Measurements from ENCODE around the gene SH3BGRL2.
"Not testable (repeated sequence)": the region's sequence is repeated elsewhere in the genome, so short reads cannot be mapped to it uniquely, and the experiment has no call there.

SH3BGRL2 gene

DNA sequence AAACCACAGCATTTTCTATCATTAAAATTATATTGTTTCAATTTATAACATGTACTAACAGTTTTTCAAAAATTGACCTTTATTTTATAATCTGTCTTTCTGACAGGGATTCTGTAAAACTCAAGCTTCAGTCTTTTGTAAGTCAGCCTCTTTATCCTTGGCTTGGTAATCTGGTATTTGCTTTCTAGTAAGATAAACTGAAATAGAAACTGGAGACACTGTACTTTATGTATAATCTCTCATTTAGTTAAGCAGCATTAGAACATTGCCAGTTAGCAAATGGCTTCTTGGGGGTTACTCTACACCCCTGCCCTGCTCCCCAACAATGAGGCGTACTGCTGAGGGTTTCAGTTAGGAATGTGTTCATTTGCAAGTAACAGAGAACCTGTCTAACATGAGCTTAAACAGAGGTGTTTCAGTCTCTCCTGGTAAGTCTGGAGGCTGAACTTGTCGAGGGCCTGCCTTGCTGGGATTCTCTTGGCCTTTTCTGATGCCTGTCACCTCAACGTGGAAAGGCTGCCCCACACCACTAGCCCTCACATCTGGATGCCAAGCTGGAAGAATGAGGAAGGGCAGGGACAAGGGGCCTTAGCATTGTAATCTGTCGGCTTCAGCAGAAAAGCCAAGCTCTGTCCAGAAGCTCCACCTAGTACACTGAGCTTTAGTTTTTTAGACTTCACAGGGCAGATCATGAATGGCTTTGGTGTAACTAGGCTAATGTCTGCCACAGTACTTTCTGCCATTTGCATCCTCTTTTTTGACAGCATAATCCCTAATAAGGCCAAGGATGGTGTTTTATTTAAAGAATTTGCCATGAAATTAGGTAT, 34.8 kb downstream of the SH3BGRL2 start:
- Histone ChIP-seq H3K9me3 (replicated peaks in 1 of 11) (no peaks in the 10 kb centered on the region), H3K4me2 (no peak overlapping the region), H3K27ac (no peak overlapping the region), H3K9ac (no peak overlapping the region), H3K4me3 (no peak overlapping the region), H3K27me3 (no peaks in the 10 kb centered on the region), H3K4me1 (no peaks in the 10 kb centered on the region), H4K20me1 (no peaks in the 10 kb centered on the region), H3K36me3 (no peaks in the 10 kb centered on the region)
- no peak for TF ChIP-seq Cebpa-rat (IDR thresholded peaks at IDR 0.05)

DNA sequence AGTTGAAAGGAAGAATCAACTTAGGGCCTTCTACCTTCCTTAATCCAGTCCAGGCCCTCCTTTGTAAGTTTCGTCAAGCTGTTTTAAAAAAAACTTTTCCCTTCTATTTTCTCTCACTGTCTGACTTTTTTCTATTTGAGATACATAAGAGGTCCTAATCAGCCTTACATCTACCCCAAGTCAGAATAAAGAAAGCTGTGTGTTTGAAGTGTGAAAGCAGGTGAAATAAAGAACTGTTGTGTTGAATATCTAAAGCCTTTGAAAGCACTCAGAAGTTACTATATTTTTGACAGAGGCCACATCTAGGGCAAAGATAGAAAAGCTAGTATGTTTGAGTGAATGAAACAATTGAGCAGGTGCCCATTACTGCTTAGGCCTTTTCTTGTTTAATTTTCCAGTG, 35.5 kb downstream of the SH3BGRL2 start:
- no peaks in the 10 kb centered on the region for H3K9me3 ChIP-seq (replicated peaks in 1 of 11)
- H3K4me3 ChIP-seq: no peak overlapping the region
- no peak overlapping the region for H3K9ac ChIP-seq
- H3K4me2 ChIP-seq: no peak overlapping the region
- no peak overlapping the region for H3K27ac ChIP-seq
- H4K20me1 ChIP-seq: no peaks in the 10 kb centered on the region
- peaks cover 0 to 5% (median 2%) of the 10 kb centered on the region in 10 experiments; a peak in 7 of 20 replicates for H3K4me1 ChIP-seq
- TF ChIP-seq Cebpa-rat (IDR thresholded peaks at IDR 0.05): no peak
- H3K36me3 ChIP-seq: no peaks in the 10 kb centered on the region
- no peaks in the 10 kb centered on the region for H3K27me3 ChIP-seq

DNA sequence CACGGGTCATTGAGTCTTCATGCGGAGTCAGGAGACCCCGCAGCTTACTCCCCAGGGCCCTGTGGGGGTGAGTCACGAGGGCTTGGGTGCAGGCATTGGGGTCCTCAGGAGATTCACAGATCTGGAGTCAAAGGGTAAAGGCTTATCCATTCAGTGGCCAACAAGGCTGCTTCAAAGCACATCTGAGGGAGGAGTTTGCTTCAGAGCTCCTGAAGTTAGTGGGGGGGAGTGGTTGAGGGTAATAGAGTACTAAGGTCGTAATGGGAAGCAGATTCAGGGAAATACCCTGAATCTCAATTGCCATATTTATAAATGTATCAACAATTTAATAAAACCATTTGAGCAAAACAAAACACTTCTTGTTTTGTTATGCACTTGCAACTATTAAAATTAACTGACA, 37.3 kb downstream of the SH3BGRL2 start:
- Histone ChIP-seq H3K9me3 (replicated peaks in 1 of 11) (no peaks in the 10 kb centered on the region), H3K9ac (no peak overlapping the region), H4K20me1 (no peaks in the 10 kb centered on the region), H3K4me3 (no peak overlapping the region), H3K4me2 (no peak overlapping the region; a peak in 1 of 22 replicates), H3K4me1 (peaks cover 0 to 8% (median 3%) of the 10 kb centered on the region in 10 experiments; a peak in 7 of 20 replicates), H3K27ac (no peak overlapping the region), H3K27me3 (no peaks in the 10 kb centered on the region), H3K36me3 (no peaks in the 10 kb centered on the region)
- no peak for TF ChIP-seq Cebpa-rat (IDR thresholded peaks at IDR 0.05)

DNA sequence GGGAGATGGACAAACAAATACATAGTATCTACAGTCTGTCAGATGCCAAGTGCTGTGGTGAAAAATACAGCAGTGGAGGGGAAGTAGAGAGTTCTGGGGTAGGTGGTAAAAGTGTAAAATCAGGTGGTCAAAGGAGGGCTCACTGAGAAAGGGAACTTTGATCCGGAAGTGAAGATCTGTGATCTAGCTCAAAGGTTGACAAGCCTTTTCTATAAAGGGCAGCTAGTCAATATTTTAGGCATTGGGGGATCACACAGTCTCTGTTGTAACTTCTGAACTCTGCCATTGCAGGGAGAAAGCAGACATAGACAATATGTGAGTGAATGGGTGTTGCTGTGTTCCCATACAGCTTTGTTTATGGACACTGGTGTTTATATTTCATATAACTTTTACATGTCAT, 38.6 kb downstream of the SH3BGRL2 start:
- Histone ChIP-seq H3K4me2 (no peak overlapping the region), H3K27ac (no peak overlapping the region), H3K36me3 (no peaks in the 10 kb centered on the region), H3K4me1 (peaks cover 0 to 8% (median 3%) of the 10 kb centered on the region in 10 experiments; a peak in 7 of 20 replicates), H3K9me3 (replicated peaks in 1 of 11) (no peaks in the 10 kb centered on the region), H3K27me3 (no peaks in the 10 kb centered on the region), H3K9ac (no peak overlapping the region), H4K20me1 (no peaks in the 10 kb centered on the region), H3K4me3 (no peak overlapping the region)
- TF ChIP-seq Cebpa-rat (IDR thresholded peaks at IDR 0.05): no peak

DNA sequence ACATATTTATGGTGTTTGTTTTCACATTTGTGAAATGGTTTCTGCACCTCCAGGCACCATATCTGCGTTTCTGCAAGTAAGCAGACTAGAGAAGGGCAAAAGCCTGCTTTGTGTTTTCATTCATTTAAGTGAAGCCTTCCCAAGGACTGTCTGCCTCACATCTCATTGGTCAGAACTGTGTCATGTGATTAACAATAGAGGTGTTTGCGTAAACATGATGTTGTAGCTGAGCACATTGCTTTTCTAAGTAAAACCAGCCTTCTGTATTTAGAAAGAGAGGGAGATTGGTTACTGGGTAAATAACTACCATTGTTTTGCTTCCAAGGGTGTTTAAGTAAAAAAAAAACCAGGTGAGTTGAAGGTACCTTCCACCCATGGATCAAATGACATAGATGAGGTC, 39.7 kb downstream of the SH3BGRL2 start:
- no peaks in the 10 kb centered on the region for H3K27me3 ChIP-seq
- H3K9me3 ChIP-seq (replicated peaks in 1 of 11): no peaks in the 10 kb centered on the region
- H3K36me3 ChIP-seq: no peaks in the 10 kb centered on the region
- H4K20me1 ChIP-seq: no peaks in the 10 kb centered on the region
- no peak overlapping the region for H3K27ac ChIP-seq
- no peak overlapping the region for H3K4me3 ChIP-seq
- H3K4me2 ChIP-seq: no peak overlapping the region
- TF ChIP-seq Cebpa-rat (IDR thresholded peaks at IDR 0.05): no peak
- H3K9ac ChIP-seq: no peak overlapping the region
- peaks cover 0 to 8% (median 3%) of the 10 kb centered on the region in 10 experiments; a peak in 7 of 20 replicates for H3K4me1 ChIP-seq

DNA sequence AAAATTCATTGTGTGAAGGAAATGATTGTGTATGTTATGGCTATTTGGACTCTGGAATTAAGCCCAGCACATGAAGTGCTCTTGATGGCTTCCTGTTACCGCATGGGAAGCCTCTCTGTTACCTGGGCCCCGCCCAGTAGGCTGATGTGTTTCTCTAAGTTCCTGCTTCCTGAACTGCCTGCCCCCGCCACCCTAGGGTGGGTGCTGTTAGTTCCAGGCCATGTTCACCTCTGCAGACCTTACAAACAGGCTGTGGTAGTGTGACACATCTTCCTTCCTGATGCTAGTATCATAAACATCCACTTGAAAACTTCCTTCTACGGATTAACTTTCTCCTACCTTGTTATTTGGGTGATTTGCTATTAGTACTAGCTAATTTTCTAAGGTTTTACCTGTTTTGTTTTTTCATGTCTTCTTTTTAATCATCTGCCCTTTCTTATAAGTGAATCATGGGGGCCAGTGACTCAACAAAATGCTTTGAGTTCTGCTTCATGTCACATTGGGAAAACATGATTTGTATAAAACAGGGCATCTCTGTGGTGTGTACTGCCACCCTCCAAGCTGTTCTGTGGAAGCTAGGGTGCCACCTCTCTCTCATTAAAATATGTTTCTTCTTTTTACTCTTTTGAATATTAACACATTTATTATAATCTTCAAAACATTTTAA, 40.6 kb downstream of the SH3BGRL2 start:
- H3K9ac ChIP-seq: no peak overlapping the region
- no peaks in the 10 kb centered on the region for H3K36me3 ChIP-seq
- TF ChIP-seq Cebpa-rat (IDR thresholded peaks at IDR 0.05): no peak
- H3K4me1 ChIP-seq: peaks cover 0 to 8% (median 3%) of the 10 kb centered on the region in 10 experiments; a peak in 7 of 20 replicates
- peak overlapping the region in 2 of 11 experiments; percentile 5 to 23; a peak in 2 of 22 replicates for H3K4me2 ChIP-seq
- no peaks in the 10 kb centered on the region for H3K27me3 ChIP-seq
- H3K27ac ChIP-seq: no peak overlapping the region
- no peaks in the 10 kb centered on the region for H3K9me3 ChIP-seq (replicated peaks in 1 of 11)
- H3K4me3 ChIP-seq: no peak overlapping the region
- H4K20me1 ChIP-seq: no peaks in the 10 kb centered on the region

DNA sequence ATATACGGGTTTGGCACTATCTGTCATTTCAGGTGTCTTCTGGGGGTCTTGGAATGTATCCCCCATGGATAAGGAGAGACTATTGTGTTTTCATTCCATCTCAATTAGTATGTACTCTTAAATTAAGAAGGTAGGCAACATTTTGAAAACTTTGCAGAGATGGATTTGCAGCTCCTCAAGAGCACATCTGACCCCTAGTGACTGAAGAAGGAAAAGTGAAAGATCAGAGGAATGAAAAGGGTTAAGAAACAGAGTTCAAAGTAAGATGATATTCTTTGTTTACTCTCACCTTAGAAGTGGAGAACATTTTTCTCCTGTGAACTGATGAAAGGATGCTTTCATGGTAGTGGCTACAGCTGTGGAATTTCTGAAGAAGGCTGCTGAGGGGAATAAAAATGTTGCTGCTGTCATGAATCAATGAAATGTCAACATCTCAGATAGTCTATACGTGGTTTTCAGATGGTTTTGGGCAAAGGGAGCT, 41.5 kb downstream of the SH3BGRL2 start:
- no peak for TF ChIP-seq Cebpa-rat (IDR thresholded peaks at IDR 0.05)
- Histone ChIP-seq H3K4me1 (peaks cover 0 to 8% (median 3%) of the 10 kb centered on the region in 10 experiments; a peak in 7 of 20 replicates), H3K9ac (no peak overlapping the region), H3K27me3 (no peaks in the 10 kb centered on the region), H3K36me3 (no peaks in the 10 kb centered on the region), H3K4me3 (no peak overlapping the region), H3K27ac (no peak overlapping the region), H4K20me1 (no peaks in the 10 kb centered on the region), H3K4me2 (no peak overlapping the region), H3K9me3 (replicated peaks in 1 of 11) (no peaks in the 10 kb centered on the region)

DNA sequence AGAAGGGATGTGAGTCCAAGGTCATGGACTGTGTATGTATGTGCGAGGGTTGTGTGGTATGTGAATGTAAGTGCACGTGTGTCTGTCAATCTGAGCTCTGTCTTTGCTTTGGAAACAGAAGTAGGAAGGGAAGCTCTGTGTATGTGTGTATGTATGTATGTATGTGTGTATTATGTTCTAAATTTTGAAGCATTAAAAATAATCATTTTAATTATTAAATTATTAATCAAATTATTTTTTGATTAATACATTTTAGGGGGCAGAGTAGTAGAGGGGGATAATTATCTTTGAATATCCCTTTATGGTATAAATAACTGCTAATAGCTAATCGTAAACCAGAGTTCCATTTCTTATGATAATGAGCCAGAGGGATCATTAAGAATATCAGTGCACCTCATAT, 42.8 kb downstream of the SH3BGRL2 start:
- no peak for TF ChIP-seq Cebpa-rat (IDR thresholded peaks at IDR 0.05)
- no peaks in the 10 kb centered on the region for H3K36me3 ChIP-seq
- no peak overlapping the region for H3K4me2 ChIP-seq
- H3K9me3 ChIP-seq (replicated peaks in 1 of 11): no peaks in the 10 kb centered on the region
- no peak overlapping the region for H3K9ac ChIP-seq
- H3K4me3 ChIP-seq: no peak overlapping the region
- H3K4me1 ChIP-seq: peaks cover 0 to 8% (median 3%) of the 10 kb centered on the region in 10 experiments; a peak in 7 of 20 replicates
- H3K27me3 ChIP-seq: no peaks in the 10 kb centered on the region
- no peaks in the 10 kb centered on the region for H4K20me1 ChIP-seq
- H3K27ac ChIP-seq: no peak overlapping the region

DNA sequence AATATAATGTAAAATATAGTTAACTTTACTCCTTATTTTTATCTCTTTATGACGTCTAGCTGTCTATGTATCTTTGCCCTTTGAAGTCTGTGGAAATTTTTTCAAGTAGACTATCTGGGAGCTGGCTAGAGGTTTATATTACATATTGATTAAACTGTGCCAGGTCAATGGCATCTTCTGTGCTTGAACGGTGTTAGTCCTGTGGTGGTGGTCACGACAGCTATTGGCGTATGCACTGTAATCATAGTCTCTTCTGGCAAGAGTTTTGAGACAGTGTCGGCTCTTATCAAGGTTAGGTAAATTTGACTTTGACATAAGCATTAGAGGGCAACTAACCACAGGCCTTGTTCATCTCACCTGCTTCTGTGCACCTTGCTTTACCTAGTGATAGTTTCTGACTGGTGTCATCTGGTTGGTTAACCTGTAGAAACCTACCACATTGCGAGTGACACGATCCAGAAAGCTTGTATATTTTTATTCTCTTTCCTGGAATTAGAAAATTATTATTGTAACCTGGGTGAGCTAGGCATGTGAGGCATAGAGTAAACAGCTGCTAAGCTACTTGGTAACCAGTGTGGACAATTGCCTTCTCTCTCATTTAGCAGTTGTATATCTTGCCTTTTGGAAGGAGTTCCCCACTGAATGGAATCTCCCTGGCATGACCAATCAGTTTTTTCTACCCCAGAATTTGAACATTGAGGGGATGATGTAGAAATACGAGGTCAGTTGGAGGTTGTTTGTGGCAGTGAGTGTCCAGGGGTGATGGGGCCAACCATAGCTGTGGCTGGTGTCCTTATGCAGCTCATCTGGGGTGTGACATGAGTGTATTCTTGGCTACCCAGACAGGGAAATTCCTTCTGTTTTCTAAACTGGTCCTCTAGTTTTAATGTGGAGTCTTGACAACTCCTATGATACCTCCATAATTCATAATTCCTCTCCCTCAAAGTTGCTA, 45.9 kb downstream of the SH3BGRL2 start:
- Histone ChIP-seq H3K4me3 (no peak overlapping the region), H3K27ac (no peak overlapping the region), H3K9me3 (replicated peaks in 1 of 11) (no peaks in the 10 kb centered on the region), H3K27me3 (no peaks in the 10 kb centered on the region), H3K4me1 (no peaks in the 10 kb centered on the region), H3K9ac (no peak overlapping the region), H3K36me3 (no peaks in the 10 kb centered on the region), H3K4me2 (no peak overlapping the region), H4K20me1 (no peaks in the 10 kb centered on the region)
- no peak for TF ChIP-seq Cebpa-rat (IDR thresholded peaks at IDR 0.05)

DNA sequence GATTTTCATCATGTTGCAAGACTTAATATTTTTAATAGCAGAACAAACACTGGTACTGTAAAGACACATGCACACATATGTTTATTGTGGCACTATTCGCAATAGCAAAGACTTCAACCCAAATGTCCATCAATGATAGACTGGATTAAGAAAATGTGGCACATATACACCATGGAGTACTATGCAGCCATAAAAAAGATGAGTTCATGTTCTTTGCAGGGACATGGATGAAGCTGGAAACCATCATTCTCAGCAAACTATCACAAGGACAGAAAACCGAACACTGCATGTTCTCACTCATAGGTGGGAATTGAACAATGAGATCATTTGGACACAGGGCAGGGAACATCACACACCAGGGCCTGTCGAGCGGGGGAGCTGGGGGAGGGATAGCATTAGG, 51.6 kb downstream of the SH3BGRL2 start:
- H3K36me3 ChIP-seq; H3K4me2 ChIP-seq; H3K27ac ChIP-seq; H3K27me3 ChIP-seq; H3K9ac ChIP-seq; H4K20me1 ChIP-seq; H3K4me1 ChIP-seq; H3K9me3 ChIP-seq (replicated peaks in 1 of 11); H3K4me3 ChIP-seq: not testable (repeated sequence)
